Right cardiac atrium (tissue), 5 donors: Measurements from ENCODE around the gene ELANE. TPM values are rescaled to one million over a fixed set of nuclear protein-coding genes. Genes with fewer than 3 reads are reported as not detected.
"Not testable (repeated sequence)": the region's sequence is repeated elsewhere in the genome, so short reads cannot be mapped to it uniquely, and the experiment has no call there.

Experiments
- ATAC-seq, 2 donors: fragments of 200-7000 bp; cut with Tn5 transposase; one replicate each; pipeline versions ENCODE4 v1.8.0 to v1.9.1; 2020; ENCODE audit warnings: moderate library complexity in 2 of 2, mild to moderate bottlenecking in 1 of 2
- DNase-seq, 3 donors: peaks; one replicate each; pipeline ENCODE4 v3.0.0-alpha.2; 2020
- H3K27ac ChIP-seq: one replicate; pipeline ENCODE4 v1.5.1; 2013; ENCODE audit warnings: mild to moderate bottlenecking, low read length, control low read depth, moderate library complexity
- H3K27me3 ChIP-seq: one replicate; pipeline ENCODE4 v1.6.1; 2013; ENCODE audit not compliant: control insufficient read depth, insufficient read depth
- H3K4me1 ChIP-seq: one replicate; pipeline ENCODE4 v1.6.1; 2013; ENCODE audit warnings: low read length; ENCODE audit not compliant: control insufficient read depth, insufficient read depth
- H3K4me3 ChIP-seq: one replicate; pipeline ENCODE4 v1.5.1; 2013; ENCODE audit warnings: low read length, control low read depth
- H3K9me3 ChIP-seq: one replicate; pipeline ENCODE4 v1.6.1; 2013; ENCODE audit warnings: low read length; ENCODE audit not compliant: control insufficient read depth
- WGBS: extraction: QIAGEN DNeasy Blood & Tissue Kit; methylation state at CpG from one replicate; pipeline ENCODE4 v1.1.7; 2013; 5-methylcytosine and 5-hydroxymethylcytosine counted together
- intact Hi-C, 4 donors: fragments of 100-400 bp; cut with DNase I; formaldehyde crosslinking; loops; one replicate each; pipeline versions ENCODE4 v1.11.0 to v1.14.0; 2022 to 2023
- polyA plus RNA-seq: library from polyadenylated mRNA; stranded (reverse); fragments of 200-250 nt; gene quantifications from one replicate; pipeline ENCODE4 v1.2.3, GENCODE V29; 2013
- total RNA-seq, 4 donors: library from RNA; stranded (reverse); fragmentation: NEBNext Ultra II Directional; extraction: Animal tissue kit (Norgen Biotek cat#: 25700); gene quantifications; one replicate each; pipeline ENCODE4 v1.2.1, GENCODE V29; 2021
- donor health status: healthy with polysubstance abuse.
- donor health status: DM: no; HTN: yes; CAD: no.
- donor health status: DM: no; HTN: no; CAD: no.
- donor health status: DM: no; HTN: yes; CAD: no; lungs with severe emphysema.
- donor health status: DM: yes; HTN: yes; CAD: no.

The ELANE gene
- total and polyA plus RNA-seq, 5 donors, result 0.85 to 3.4 (median 2.0) TPM

DNA sequence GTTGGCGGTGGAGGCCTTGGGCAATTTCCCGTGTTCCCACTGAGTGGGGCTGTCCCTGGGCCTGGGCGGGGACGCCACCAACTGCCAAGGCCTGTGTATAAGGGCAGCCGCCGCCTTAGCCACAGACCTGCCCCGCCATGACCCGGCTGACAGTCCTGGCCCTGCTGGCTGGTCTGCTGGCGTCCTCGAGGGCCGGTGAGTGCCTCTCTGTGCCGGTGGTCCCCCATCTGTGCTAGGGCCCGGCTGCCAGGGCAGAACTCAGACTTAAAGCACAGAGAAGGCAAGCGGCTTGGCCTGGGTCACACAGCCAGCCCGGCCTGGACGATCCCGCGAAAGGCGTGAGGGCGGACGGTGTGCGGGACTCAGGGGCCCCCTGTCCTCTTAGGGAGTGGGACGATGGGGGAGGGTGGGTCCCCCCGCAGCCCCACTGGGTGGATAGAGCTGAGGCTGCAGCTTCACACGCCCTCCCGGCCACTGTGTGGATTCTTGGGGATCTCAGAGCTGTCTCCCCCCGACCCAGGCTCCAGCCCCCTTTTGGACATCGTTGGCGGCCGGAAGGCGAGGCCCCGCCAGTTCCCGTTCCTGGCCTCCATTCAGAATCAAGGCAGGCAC lies 24.3 kb upstream of the ELANE start, which contains the start of gene AZU1:
Gene AZU1 (plus strand): TSS at position 128 of the 612 bp plus-strand sequence. CDS start 10 bp downstream, at position 138.
- intact Hi-C loops, result no loop called here
- no peaks in the 10 kb centered on the region for H3K4me1 ChIP-seq
- H3K27me3 ChIP-seq, result no peaks in the 10 kb centered on the region
- H3K27ac ChIP-seq, result no peak within 1 kb of the TSS
- WGBS, result 69% methylated on average over 33 of the region's 33 CpGs
- no peaks in the 10 kb centered on the region for H3K9me3 ChIP-seq
- H3K4me3 ChIP-seq, result no peak within 1 kb of the TSS
- ATAC-seq (peak; percentile 34 to 44), DNase-seq (peak in 1 of 3 donors; percentile 75)

DNA sequence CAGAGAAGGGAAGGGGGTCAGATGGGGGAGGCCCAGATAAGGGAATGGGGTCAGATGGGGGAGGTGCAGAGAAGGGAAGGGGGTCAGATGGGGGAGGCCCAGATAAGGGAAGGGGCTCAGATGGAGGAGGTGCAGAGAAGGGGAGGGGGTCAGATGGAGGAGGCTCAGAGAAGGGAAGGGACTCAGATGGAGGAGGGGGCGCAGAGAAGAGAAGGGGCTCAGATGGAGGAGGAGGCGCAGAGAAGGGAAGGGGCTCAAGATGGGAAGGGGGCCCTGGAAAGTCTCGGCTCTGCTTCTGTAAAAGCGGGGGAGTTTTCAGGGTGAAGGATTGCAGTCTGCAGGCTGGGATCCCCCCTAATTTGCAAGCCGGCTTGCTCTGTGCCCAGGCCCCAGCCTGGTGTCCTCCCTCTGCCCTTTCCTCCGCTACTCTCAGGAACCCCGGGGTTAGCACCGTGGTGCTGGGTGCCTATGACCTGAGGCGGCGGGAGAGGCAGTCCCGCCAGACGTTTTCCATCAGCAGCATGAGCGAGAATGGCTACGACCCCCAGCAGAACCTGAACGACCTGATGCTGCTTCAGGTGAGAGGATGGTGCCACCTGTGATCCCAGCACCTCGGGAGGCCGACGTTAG lies 22.9 kb upstream of the ELANE start:
- no peaks in the 10 kb centered on the region for H3K9me3 ChIP-seq
- H3K4me3 ChIP-seq, result no peak overlapping the region
- DNase-seq, result no peak
- 74% methylated on average over 18 of the region's 18 CpGs for WGBS
- no peak for ATAC-seq
- H3K27ac ChIP-seq, result no peak overlapping the region
- intact Hi-C loops, result no loop called here
- no peaks in the 10 kb centered on the region for H3K4me1 ChIP-seq
- no peaks in the 10 kb centered on the region for H3K27me3 ChIP-seq

DNA sequence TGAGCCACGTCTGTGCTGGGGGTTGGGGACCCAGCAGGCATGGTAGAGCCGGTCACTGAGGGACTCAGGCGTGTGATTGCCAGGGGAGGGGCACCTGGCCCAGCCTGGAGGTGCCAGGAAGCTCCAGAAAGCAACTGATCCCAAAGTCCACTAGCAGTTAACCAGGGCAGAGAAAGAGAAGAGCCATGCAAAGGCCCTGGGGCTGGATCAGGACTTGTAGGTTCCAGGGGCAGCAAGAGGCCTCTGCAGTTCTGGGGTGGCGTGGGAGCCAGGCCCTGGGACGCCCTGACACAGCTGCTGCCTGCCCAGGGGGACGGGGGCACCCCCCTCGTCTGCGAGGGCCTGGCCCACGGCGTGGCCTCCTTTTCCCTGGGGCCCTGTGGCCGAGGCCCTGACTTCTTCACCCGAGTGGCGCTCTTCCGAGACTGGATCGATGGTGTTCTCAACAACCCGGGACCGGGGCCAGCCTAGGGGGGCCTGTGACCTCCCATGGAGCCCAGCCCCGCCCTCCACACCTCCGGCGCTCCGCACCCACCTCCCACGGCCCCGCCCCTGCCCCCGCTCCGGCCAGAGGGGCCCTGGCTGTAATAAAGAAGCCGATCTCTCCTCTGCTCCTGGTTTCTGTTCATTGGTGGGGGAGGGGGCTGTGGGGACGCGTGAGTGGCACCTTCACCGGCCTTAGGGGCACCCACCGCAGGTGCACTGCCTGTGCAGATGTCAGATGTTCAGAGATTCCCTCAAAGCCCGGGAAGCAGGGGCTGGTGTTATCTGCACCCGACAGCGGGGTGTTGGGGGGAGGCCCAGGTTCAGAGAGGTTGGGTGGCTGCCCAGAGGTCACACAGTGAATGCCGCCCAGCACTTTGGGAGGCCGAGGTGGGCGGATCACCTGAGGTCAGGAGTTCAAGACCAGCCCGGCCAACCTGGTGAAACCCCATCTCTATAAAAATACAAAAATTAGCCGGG lies 20.4 kb upstream of the ELANE start:
- Histone ChIP-seq H3K27me3 (no peaks in the 10 kb centered on the region), H3K4me1 (no peaks in the 10 kb centered on the region), H3K4me3 (no peak overlapping the region), H3K27ac (no peak overlapping the region), H3K9me3 (no peaks in the 10 kb centered on the region)
- WGBS, result 60% methylated on average over 38 of the region's 38 CpGs
- intact Hi-C loops, result no loop called here
- ATAC-seq, result no peak
- peak in 1 of 3 donors; percentile 43 for DNase-seq

DNA sequence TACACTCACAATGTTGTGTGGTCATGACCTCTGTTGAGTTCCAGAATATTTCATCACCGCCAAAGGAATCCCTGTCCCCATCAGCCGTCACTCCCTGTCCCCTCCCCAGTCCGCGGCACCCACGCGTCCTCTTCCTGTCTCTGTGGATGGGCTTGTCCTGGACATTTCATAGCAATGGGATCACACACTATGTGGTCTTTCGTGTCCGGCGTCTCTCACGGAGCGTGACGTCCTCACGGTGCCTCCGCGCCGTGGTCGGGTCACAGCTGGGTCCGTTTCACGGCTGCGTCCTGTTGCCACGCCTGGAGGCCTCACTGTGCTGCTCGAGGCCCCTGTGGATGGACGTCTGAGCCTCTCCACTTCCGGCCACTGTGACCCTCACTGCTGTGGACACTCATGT lies 17.9 kb upstream of the ELANE start:
- no peak for DNase-seq
- peak in 1 of 2 donors; percentile 7 for ATAC-seq
- H3K27ac ChIP-seq, result no peak overlapping the region
- no peaks in the 10 kb centered on the region for H3K9me3 ChIP-seq
- no peaks in the 10 kb centered on the region for H3K4me1 ChIP-seq
- H3K4me3 ChIP-seq, result no peak overlapping the region
- no peaks in the 10 kb centered on the region for H3K27me3 ChIP-seq
- intact Hi-C loops, result no loop called here
- 60% methylated on average over 24 of the region's 24 CpGs for WGBS

DNA sequence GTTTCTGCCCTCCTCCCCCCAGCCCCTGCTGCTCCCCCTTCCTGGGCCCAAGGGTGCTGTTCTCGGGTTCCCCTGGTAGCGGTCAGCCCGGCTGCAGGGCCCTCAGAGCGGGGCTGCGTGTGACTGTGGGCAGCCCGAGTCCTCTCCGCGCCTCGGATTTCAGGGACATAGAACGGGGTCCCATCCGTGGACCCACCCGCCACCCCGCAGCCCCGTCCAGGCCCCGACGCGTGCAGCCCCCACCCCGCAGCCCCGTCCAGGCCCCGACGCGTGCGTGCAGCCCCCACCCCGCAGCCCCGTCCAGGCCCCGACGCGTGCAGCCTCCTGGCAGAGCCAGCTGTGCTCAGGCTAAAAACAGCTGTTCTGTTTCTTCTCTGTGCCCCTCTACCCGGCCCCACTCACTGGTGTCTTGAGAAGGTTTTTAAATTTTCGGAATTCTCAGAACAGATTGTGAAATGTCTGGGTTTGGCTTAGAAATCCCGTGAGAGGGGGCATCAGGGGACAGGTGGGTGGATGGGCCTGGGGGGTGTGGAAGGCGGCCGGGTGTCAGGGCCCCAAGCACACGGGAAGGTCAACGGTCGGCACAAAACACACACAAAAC lies 16.8 kb upstream of the ELANE start:
- H3K27ac ChIP-seq, result no peak overlapping the region
- no peaks in the 10 kb centered on the region for H3K27me3 ChIP-seq
- H3K4me3 ChIP-seq, result no peak overlapping the region
- WGBS, result 69% methylated on average over 36 of the region's 36 CpGs
- no peaks in the 10 kb centered on the region for H3K4me1 ChIP-seq
- ATAC-seq (peak; percentile 73 to 80), DNase-seq (peak in 1 of 3 donors; percentile 34)
- H3K9me3 ChIP-seq, result no peaks in the 10 kb centered on the region
- intact Hi-C loops, result no loop called here

DNA sequence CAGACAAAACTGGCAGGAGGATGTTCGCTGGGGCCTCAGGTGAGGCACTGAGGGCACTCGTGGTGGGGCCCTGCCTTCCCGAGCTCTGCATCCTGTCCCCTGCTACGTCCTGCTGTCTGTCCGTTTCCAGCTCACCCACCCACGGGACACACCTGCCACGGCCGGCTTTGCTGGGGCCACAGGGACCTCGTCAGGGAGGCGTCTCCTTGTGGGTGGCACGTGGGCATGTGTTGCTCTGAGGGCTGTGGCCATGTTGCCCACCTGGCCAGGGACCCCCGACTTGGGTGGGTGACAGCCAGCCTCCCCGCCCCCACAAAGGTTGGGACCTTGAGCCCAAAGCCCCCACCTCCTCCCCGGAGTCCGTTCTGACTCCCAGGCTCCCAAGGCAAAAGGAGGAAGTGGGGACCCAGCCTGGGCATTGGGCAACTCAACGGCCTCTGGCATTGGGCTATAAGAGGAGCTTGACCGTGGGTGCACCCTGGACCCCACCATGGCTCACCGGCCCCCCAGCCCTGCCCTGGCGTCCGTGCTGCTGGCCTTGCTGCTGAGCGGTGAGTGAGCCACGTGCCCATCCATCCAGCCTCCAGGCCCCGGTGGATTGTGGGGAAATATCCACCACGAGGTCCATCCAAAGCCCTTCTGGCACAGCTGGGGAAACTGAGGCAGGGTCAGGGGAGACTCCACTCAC lies 11.4 kb upstream of the ELANE start, which contains the start of gene PRTN3:
Gene PRTN3 (plus strand): TSS at position 481 of the 688 bp plus-strand sequence. CDS start 10 bp downstream, at position 491.
- H3K9me3 ChIP-seq, result no peaks in the 10 kb centered on the region
- no peaks in the 10 kb centered on the region for H3K4me1 ChIP-seq
- no peaks in the 10 kb centered on the region for H3K27me3 ChIP-seq
- intact Hi-C loops, result no loop called here
- 63% methylated on average over 24 of the region's 24 CpGs for WGBS
- H3K27ac ChIP-seq, result no peak within 1 kb of the TSS
- H3K4me3 ChIP-seq, result no peak within 1 kb of the TSS
- DNase-seq (peak in 1 of 3 donors; percentile 58), ATAC-seq (peak; percentile 10 to 26)

DNA sequence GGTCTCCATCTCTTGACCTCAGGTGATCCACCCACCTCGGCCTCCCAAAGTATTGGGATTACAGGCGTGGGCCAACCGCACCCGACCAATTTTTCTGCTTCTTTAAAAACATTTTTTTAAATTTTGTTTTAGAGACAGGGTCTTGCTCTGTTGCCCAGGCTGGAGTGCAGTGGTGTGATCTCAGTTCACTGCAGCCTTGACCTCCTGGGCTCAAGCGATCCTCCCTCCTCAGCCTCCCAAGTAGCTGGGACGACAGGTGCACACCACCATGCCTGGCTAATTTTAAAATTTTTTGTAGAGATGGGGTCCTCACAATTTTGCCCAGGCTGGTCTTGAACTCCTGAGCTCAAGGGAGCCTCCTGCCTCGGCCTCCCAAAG lies 9.3 kb upstream of the ELANE start:
- ATAC-seq, DNase-seq, intact Hi-C loops, H3K4me1 ChIP-seq, H3K27ac ChIP-seq, H3K4me3 ChIP-seq, H3K9me3 ChIP-seq, H3K27me3 ChIP-seq: not testable (repeated sequence)
- 85% methylated on average over 7 of the region's 7 CpGs for WGBS

DNA sequence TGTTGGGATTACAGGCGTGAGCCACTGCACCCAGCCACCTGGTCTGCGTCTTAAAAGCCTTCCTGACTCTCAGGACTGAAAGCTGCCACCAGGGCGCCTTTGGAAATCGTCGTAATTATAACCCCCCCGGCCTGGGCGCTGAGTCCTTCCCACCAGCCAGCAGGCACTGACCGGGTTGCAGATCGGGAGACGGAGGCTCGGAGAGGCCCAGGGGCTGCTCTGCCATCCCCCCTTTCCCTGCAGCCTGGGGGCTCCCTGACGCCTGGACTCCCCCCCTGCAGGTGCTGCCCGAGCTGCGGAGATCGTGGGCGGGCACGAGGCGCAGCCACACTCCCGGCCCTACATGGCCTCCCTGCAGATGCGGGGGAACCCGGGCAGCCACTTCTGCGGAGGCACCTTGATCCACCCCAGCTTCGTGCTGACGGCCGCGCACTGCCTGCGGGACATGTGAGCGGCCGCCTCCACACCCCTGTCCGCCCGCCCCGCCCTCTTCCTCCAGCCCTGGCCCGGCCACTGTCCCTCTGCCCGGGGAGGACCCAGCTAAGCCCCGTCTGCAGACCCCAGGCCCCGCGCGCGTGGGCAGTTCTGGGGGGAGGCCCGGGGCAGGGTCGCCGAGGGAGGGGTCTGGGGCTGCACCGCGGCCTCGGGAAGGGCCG lies 8.8 kb upstream of the ELANE start:
- no peaks in the 10 kb centered on the region for H3K4me1 ChIP-seq
- intact Hi-C loops, result no loop called here
- DNase-seq (peak in 2 of 3 donors; percentile 80 to 81), ATAC-seq (peak; percentile 27 to 67)
- H3K27ac ChIP-seq, result no peak overlapping the region
- H3K27me3 ChIP-seq, result no peaks in the 10 kb centered on the region
- H3K9me3 ChIP-seq, result no peaks in the 10 kb centered on the region
- WGBS, result 7% methylated on average over 46 of the region's 46 CpGs
- peak overlapping the region; percentile 42 for H3K4me3 ChIP-seq

DNA sequence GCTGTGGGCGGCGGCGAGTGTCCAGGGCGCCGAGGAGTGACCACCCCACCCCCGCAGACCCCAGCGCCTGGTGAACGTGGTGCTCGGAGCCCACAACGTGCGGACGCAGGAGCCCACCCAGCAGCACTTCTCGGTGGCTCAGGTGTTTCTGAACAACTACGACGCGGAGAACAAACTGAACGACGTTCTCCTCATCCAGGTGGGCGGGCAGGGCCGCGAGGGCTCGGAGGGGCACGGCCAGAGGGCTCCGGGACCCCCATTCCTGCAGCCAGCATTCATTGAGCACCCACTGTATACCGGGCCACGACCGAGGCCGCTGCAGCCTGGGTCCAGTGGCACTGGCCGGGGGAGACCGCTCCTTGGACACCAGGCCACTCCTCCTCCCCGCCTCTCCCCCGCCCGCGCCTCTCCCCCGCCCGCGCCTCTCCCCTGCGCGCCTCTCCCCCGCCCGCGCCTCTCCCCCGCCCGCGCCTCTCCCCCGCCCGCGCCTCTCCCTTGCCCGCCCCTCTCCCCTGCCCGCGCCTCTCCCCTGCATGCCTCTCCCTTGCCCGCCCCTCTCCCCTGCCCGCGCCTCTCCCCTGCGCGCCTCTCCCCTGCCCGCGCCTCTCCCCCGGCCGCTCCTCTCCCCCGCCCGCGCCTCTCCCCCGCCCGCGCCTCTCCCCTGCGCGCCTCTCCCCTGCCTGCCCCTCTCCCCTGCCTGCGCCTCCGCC lies 8.1 kb upstream of the ELANE start:
- H3K9me3 ChIP-seq, result no peaks in the 10 kb centered on the region
- H3K27ac ChIP-seq, result no peak overlapping the region
- H3K27me3 ChIP-seq, result no peaks in the 10 kb centered on the region
- peak overlapping the region; percentile 42 for H3K4me3 ChIP-seq
- H3K4me1 ChIP-seq, result no peaks in the 10 kb centered on the region
- WGBS, result 33% methylated on average over 62 of the region's 70 CpGs
- intact Hi-C loops, result no loop called here
- no peak for ATAC-seq
- peak in 1 of 3 donors; percentile 56 for DNase-seq
